Coronary artery (tissue), 2 donors: ENCODE measurements around the gene DAP3.
"Not testable (repeated sequence)": the region's sequence is repeated elsewhere in the genome, so short reads cannot be mapped to it uniquely, and the experiment has no call there.

Experiments used
- DNase-seq: peaks from one replicate; pipeline ENCODE4 v3.0.0-alpha.2; 2017; ENCODE audit warnings: low spot score
- H3K27ac ChIP-seq, 2 donors: fragments of 200-600 bp; sonication (generic); one replicate each; pipeline ENCODE4 v1.5.1; 2016 to 2019
- H3K4me3 ChIP-seq: fragments of 200-600 bp; sonication (generic); 2 replicates; pipeline ENCODE4 v1.5.1; 2016; ENCODE audit warnings: mild to moderate bottlenecking, moderate library complexity
- CTCF ChIP-seq: fragments of 200-600 bp; sonication (generic); IDR thresholded peaks from one replicate; pipeline ENCODE4 v1.5.1; 2019; ENCODE audit warnings: antibody characterized with exemption

The DAP3 gene

DNA sequence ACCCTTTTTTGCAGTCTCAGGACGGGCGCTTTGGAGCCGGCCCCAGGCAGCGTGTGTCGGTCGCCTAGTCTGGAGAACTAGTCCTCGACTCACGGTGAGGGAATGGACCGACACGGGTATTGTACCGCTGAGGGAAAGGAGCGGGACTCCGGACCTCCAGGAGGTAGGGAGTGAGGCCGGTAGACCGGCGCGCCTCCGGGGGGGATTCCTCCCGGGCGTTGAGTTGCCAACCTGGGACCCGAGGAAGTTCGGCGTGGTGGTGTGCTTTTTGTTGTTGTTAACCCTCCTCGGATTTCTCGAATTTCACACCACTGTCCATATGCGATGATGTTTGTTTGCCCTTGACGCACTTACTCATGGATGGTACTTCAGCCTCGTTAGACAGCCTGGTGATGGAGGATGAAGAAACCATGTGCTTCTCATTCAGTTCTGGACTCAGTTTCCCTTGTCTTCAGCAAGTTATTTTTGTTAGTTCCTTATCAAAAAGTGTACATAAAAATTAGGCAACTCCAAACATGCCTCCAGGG, at the start of gene DAP3:
TSS of gene DAP3 (plus strand) at position 11 of the 527 bp plus-strand sequence. CDS start 20,689 bp downstream, outside the sequence.
- H3K4me3 ChIP-seq, result peak within 1 kb of the TSS; percentile 99
- DNase-seq, result not testable (repeated sequence)
- H3K27ac ChIP-seq, result peak within 1 kb of the TSS; percentile 90 to 100

DNA sequence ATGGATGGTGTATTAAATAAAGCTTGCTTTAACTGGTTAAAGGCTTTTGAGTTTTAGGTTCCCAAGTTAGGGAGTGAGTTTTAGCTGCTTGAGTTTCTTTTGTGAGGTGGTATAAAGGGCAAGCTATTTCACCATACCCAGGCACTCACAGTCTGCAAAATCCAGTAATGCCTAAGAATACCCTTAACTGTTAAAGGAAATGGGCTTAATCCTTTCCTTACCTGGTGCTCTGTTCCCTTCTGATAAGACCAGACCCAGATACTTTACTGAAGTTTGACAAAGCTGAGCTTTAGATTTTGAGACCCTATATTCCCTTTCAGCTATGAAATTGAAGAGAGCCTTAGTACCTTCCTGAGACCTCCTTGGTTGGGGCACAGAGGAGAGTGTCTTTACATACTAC, 48.5 kb upstream of the DAP3 start:
- no peak for TF ChIP-seq CTCF
- no peak overlapping the region for H3K4me3 ChIP-seq
- no peak for DNase-seq
- no peak overlapping the region for H3K27ac ChIP-seq

DNA sequence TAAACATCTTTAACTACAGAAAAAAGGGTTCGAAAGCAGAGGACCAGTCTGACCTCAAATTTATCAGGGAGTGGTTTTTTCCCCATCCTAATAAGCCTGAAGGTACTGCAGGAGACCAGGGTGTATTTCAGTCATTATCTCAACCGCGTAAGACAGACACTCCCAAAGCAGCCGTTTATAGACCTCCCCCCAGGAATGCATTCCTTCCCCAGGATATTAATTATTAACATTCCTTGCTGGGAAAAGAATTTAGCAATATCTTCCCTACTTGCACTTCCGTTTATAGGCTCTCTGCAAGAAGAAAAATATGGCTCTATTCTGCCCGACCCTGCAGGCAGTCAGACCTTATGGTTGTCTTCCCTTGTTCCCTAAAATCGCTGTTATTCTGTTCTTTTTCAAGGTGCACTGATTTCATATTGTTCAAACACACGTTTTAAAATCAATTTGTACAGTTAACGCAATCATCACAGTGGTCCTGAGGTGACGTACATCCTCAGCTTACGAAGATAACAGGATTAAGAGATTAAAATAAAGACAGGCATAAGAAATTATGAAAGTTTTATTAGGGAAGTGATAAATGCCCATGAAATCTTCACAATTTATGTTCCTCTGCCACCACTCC, 46.2 kb upstream of the DAP3 start:
- not testable (repeated sequence) for H3K27ac ChIP-seq, H3K4me3 ChIP-seq, DNase-seq

DNA sequence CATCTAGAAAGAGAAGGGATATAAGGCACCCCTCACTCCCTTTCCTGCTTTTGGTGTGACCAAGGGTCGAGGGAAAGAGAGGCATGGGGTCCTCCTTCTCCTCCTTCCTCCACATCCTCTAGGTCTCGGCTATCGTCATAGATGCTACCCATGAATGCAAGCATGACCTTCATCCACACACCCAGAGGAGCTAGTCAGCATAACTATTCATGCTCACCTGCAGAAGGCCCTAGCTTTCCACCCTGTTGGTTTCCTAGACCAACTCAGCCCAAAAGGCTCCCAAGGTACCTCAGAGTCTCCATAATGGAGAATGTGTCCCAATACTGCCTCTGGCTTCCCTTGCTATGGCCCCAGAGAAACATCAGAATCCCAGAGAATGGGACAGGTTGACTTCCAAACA, 45.7 kb upstream of the DAP3 start:
- no peak for TF ChIP-seq CTCF
- DNase-seq, result no peak
- no peak overlapping the region for H3K4me3 ChIP-seq
- H3K27ac ChIP-seq, result no peak overlapping the region

GRCh38 chr1:155645034-155645598, 43.8 kb upstream of the DAP3 start:
- H3K27ac ChIP-seq, result no peak overlapping the region
- TF ChIP-seq CTCF, result no peak
- DNase-seq, result no peak
- H3K4me3 ChIP-seq, result no peak overlapping the region

GRCh38 chr1:155645648-155646047, 43.2 kb upstream of the DAP3 start:
- Histone ChIP-seq H3K4me3 (no peak overlapping the region), H3K27ac (no peak overlapping the region)
- no peak for DNase-seq
- no peak for TF ChIP-seq CTCF

DNA sequence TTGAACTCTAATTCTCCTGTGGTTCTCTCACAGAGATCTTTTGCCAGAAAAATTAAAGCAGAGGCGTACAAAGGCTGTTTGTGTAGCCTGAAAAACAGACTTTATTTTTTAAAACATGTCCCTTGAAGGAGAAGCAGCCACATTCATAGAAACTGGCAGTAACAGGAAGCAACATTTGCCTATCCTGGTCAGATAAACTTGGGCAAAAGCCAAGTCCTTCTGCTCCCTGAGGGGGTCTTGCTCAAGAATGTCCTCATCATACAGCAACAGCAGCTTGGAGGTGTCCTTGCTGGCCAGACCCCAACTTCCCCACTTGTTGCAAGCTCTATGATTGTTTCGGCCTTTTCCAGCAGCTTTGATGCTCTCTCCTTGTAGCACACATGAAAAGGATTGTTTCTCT, 42.6 kb upstream of the DAP3 start:
- Histone ChIP-seq H3K27ac (no peak overlapping the region), H3K4me3 (no peak overlapping the region)
- no peak for TF ChIP-seq CTCF
- DNase-seq, result no peak
